Glutamatergic neuron (in vitro differentiated cells): ENCODE data around the gene TBC1D2. TPM values are rescaled to one million over a fixed set of nuclear protein-coding genes. Genes with fewer than 3 reads are reported as not detected.
"Not testable (repeated sequence)": the region's sequence is repeated elsewhere in the genome, so short reads cannot be mapped to it uniquely, and the experiment has no call there.

Source experiments
- DNase-seq: peaks from one replicate; pipeline ENCODE4 v3.0.0; 2022
- H3K27ac Mint-ChIP-seq: one replicate; pipeline ENCODE4 v1.8.0; 2020; ENCODE audit warnings: mild to moderate bottlenecking, mixed read lengths, inconsistent platforms; ENCODE audit not compliant: unreplicated experiment
- H3K27me3 Mint-ChIP-seq: one replicate; pipeline ENCODE4 v1.8.0; 2020; ENCODE audit warnings: mild to moderate bottlenecking, moderate library complexity, mixed read lengths, inconsistent platforms; ENCODE audit not compliant: unreplicated experiment
- H3K36me3 Mint-ChIP-seq: one replicate; pipeline ENCODE4 v1.8.0; 2020; ENCODE audit warnings: mild to moderate bottlenecking, mixed read lengths, inconsistent platforms; ENCODE audit not compliant: unreplicated experiment
- H3K4me1 Mint-ChIP-seq: one replicate; pipeline ENCODE4 v1.8.0; 2020; ENCODE audit warnings: mild to moderate bottlenecking, low read depth, mixed read lengths, inconsistent platforms; ENCODE audit not compliant: unreplicated experiment
- H3K4me3 Mint-ChIP-seq: one replicate; pipeline ENCODE4 v1.8.0; 2020; ENCODE audit warnings: mild to moderate bottlenecking, mixed read lengths, inconsistent platforms; ENCODE audit not compliant: unreplicated experiment
- H3K9me3 Mint-ChIP-seq: one replicate; pipeline ENCODE4 v1.8.0; 2020; ENCODE audit warnings: mild to moderate bottlenecking, moderate library complexity, mixed read lengths, inconsistent platforms; ENCODE audit not compliant: unreplicated experiment
- CTCF ChIP-seq: fragments of 200-600 bp; sonication (generic); IDR thresholded peaks from one replicate; pipeline ENCODE4 v1.5.0; 2021; ENCODE audit not compliant: partially characterized antibody, unreplicated experiment
- total RNA-seq: library from RNA; stranded (reverse); fragmentation: NEBNext Ultra II Directional; extraction: Animal tissue kit (Norgen Biotek cat#: 25700); gene quantifications from one replicate; pipeline ENCODE4 v1.2.1, GENCODE V29; 2021; ENCODE audit not compliant: unreplicated experiment

The TBC1D2 gene
- total RNA-seq, 1 donor from 2014 or later, result 7.6 TPM

DNA sequence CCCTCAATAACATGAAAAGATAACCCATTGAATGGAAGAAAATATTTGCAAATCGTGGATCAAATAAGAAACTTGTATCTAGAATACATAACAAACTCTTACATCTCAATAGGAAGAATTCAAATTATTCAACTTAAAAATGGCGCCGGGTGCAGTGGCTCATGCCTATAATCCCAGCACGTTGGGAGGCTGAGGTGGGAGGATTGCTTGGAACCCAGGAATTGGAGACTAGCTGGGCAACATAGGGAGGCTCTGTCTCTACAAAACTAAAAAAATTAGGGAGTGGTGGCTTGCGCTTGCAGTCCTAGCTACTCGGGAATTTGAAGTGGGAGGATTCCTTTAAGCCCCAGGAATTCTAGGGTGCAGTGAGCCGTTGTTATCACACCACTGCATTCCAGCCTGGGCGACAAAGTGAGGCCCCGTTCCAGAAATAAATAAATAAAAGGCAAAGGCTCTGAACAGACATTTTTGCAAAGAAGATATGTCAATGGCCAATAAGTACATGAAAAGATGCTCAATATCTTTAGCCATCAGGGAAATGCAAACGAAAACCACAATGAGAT is 21.5 kb upstream of the TBC1D2 start:
- H3K4me1 Mint-ChIP-seq, result peaks cover 25% of the 10 kb centered on the region
- TF ChIP-seq CTCF, result no peak
- DNase-seq, result no peak
- H3K36me3 Mint-ChIP-seq, result no peaks in the 10 kb centered on the region
- H3K9me3 Mint-ChIP-seq, result peaks cover 9% of the 10 kb centered on the region
- no peak overlapping the region for H3K27ac Mint-ChIP-seq
- no peak overlapping the region for H3K4me3 Mint-ChIP-seq
- H3K27me3 Mint-ChIP-seq, result peaks cover 3% of the 10 kb centered on the region

- H3K4me3 Mint-ChIP-seq, result no peak overlapping the region
- no peak for DNase-seq
- H3K36me3 Mint-ChIP-seq, result no peaks in the 10 kb centered on the region
- no peak for TF ChIP-seq CTCF
- peak overlapping the region; percentile 84 for H3K27ac Mint-ChIP-seq
- H3K27me3 Mint-ChIP-seq, result peaks cover 4% of the 10 kb centered on the region
- H3K9me3 Mint-ChIP-seq, result peaks cover 4% of the 10 kb centered on the region
- peaks cover 19% of the 10 kb centered on the region for H3K4me1 Mint-ChIP-seq
Observed at GRCh38 chr9:98275159-98275558, 19.7 kb upstream of the TBC1D2 start.

GRCh38 chr9:98272083-98272482 is 16.6 kb upstream of the TBC1D2 start:
- no peak for TF ChIP-seq CTCF
- Mint-ChIP-seq H3K36me3 (no peaks in the 10 kb centered on the region), H3K27ac (no peak overlapping the region), H3K9me3 (no peaks in the 10 kb centered on the region), H3K4me1 (peaks cover 13% of the 10 kb centered on the region), H3K4me3 (no peak overlapping the region), H3K27me3 (peaks cover 2% of the 10 kb centered on the region)
- no peak for DNase-seq

DNA sequence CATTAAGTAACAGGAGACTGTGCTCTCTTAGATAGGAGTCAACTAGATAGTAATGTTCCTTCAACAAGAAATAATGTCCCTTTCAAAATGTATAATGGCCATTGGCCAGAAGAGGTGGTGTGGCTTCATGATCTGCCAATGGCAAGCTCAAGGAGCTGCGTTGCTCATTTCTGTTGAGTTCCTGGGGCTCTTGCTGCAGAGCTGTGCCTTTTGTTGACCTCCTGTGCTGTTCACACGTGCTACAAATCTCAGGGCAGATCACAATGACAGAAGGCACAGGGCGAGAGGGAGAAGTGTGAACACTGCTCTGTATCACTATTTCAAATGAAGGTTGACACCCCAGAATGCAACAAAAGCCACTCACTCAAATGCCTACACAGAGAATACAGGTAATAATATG is 16.0 kb upstream of the TBC1D2 start:
- no peak for TF ChIP-seq CTCF
- peaks cover 13% of the 10 kb centered on the region for H3K4me1 Mint-ChIP-seq
- no peak for DNase-seq
- H3K27ac Mint-ChIP-seq, result peak overlapping the region; percentile 5
- peaks cover 4% of the 10 kb centered on the region for H3K27me3 Mint-ChIP-seq
- no peaks in the 10 kb centered on the region for H3K36me3 Mint-ChIP-seq
- H3K9me3 Mint-ChIP-seq, result no peaks in the 10 kb centered on the region
- H3K4me3 Mint-ChIP-seq, result no peak overlapping the region

DNA sequence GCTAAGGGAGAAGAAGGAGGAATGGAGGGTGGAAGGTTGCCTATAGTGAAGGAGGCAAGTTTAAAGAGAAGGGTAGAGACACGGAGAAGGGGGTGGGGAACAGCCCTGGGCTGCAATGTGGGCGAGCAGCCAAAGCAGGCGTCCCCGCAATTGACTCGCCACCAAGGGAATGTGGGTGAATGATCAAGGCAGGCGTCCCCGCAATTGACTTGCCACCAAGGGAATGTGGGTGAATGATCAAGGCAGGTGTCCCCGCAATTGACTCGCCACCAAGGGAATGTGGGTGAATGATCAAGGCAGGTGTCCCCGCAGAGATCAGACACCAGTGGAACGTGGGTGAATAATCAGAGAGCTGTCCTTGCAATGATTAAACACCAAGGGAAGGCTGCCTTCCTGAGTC is 14.8 kb upstream of the TBC1D2 start:
- H3K36me3 Mint-ChIP-seq, H3K27ac Mint-ChIP-seq, H3K4me3 Mint-ChIP-seq, H3K27me3 Mint-ChIP-seq, DNase-seq, H3K9me3 Mint-ChIP-seq: not testable (repeated sequence)
- H3K4me1 Mint-ChIP-seq, result peaks cover 13% of the 10 kb centered on the region

DNA sequence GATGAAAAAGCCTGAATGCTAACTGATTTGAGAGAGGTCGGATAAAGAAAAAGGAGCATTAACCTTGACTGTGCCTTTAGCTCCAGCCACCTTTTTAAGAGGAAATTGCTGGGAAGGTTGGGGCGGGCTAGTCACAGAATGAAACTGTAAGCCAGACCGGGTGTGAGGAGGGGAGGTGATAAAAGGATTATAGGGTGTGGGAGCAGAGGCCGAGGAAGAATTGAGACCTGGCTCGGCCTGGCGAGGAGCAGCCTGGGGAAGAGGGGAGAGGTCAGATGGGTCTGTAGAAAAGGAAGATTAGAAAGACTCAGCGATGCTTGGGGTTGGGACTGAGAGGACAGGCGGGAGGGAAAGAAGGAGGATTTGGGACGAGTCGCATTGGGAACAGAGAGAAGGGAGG is 14.2 kb upstream of the TBC1D2 start:
- not testable (repeated sequence) for H3K9me3 Mint-ChIP-seq, DNase-seq, H3K27me3 Mint-ChIP-seq, H3K36me3 Mint-ChIP-seq, H3K4me1 Mint-ChIP-seq, H3K27ac Mint-ChIP-seq, H3K4me3 Mint-ChIP-seq

GRCh38 chr9:98267556-98267955 is 12.1 kb upstream of the TBC1D2 start:
- not testable (repeated sequence) for H3K36me3 Mint-ChIP-seq, H3K9me3 Mint-ChIP-seq, H3K27me3 Mint-ChIP-seq, DNase-seq, H3K4me1 Mint-ChIP-seq, H3K4me3 Mint-ChIP-seq, H3K27ac Mint-ChIP-seq
